Endothelial cell of coronary artery (primary cell): ENCODE measurements around the gene SYTL2. TPM values are rescaled to one million over a fixed set of nuclear protein-coding genes. Genes with fewer than 3 reads are reported as not detected.

Experiments
- total RNA-seq: library from RNA; depleted of rRNA; stranded (reverse); fragments of >200 nt; gene quantifications from 2 replicates; pipeline ENCODE4 v1.2.3, GENCODE V29; 2014

Gene SYTL2, protein sequence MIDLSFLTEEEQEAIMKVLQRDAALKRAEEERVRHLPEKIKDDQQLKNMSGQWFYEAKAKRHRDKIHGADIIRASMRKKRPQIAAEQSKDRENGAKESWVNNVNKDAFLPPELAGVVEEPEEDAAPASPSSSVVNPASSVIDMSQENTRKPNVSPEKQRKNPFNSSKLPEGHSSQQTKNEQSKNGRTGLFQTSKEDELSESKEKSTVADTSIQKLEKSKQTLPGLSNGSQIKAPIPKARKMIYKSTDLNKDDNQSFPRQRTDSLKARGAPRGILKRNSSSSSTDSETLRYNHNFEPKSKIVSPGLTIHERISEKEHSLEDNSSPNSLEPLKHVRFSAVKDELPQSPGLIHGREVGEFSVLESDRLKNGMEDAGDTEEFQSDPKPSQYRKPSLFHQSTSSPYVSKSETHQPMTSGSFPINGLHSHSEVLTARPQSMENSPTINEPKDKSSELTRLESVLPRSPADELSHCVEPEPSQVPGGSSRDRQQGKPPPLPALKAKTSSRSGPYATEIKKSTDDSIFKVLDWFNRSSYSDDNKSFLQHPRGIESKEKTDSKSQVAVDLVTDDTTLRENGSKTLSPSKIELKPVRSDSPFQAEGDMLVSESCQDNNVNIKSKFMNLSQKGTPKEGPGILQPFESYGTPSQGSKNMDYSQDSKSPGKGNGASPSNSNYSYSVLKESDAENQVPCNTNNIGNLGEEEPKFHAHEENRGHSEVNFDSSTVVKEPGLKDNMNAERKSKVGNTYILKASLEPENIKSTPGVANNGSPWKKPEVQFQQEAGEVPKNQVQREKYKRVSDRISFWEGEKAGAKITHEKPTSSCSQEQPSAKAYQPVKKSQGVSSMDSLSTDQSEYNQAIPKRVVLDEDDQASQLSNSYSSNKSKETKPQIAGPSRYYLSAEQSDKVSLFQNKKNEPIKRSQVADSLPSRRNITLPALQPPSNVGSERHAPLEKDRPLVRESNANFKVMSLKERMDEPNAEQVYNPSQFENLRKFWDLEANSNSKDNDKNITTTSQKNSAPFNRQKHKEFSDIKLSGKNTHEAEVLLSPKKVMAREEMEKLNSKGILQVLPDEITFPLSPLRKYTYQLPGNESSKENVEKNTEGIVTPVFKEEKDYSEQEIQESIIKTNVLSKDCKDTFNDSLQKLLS (N-terminal part only)
- 0.63 and 1.5 TPM in 2 replicates for total RNA-seq

DNA sequence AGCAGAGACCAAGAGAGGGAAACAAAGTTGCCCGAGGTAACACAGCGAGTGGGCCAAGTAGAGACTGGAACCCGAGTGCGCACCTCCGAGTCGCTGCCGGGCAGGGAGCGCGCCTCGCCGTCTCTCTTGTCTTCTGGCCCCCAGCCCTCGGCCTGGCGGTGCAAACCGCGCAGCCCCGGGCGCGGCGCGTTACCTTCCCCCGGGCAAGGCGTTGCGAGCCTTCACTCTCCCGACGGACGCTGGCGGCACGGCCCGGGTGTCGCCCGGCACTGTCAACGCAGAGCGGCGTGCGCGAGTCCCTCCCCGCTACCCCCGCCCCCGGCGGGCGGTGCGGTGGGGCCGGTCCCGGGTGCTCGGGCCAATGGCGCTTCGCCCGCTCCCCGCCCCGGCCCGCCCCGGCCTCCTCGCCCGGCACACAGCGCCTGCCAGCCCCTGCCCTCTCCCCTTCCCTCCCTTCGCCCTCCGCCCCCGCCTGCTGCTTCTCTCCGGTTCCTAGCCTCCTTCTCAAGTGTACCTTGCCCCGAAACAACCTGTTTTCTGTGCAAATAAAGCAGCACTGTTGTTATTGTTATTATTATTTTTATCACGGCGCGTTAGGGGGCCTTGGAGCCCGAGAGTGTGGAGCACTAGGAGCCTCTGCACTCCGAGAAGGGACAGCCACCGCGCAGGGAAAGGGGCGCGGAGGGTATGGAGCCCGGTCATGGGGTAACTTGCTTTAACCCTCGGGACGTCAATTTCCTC lies at the start of gene SYTL2:
SYTL2 (minus strand) TSS at position 271 of the 741 bp plus-strand sequence. CDS start 53,416 bp downstream, outside the sequence.

DNA sequence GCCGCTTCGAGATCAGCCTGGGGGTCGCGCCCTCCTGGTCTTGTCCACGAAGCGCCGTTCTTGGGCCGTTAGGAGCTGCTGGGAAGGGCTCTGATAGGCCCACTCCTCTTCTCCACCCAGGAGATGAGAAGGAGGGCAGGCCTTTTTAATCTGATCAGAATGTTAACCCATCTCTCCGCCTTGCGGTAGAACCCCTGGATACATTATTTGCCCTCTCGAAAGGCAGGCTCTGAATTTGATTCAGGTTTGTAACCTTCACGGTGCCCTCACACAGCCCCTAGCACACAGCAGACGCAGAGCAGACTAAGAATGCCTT lies 44.4 kb upstream of the SYTL2 start, which contains the start of gene CCDC83:
CCDC83 (plus strand) TSS at position 43 of the 316 bp plus-strand sequence. CDS start 9,741 bp downstream, outside the sequence.

GRCh38 chr11:85685820-85686459 lies 125.0 kb downstream of the SYTL2 start, which contains the start of gene CCDC89:
TSS of gene CCDC89 (minus strand) at chr11:85686195. CDS start at chr11:85686130, 65 bp downstream.

GRCh38 chr11:85664615-85665481 lies 146.1 kb downstream of the SYTL2 start, which contains the start of gene CREBZF:
TSS of gene CREBZF (minus strand) at chr11:85665129. CDS start at chr11:85664875, 254 bp downstream.

GRCh38 chr11:85647604-85648299 lies 163.2 kb downstream of the SYTL2 start, which contains the start of gene TMEM126A:
TSS of gene TMEM126A (plus strand) at chr11:85647967. CDS start at chr11:85650256, 2,289 bp downstream.

Other genes with a start within 250 kb of the SYTL2 start
- gene DLG2, start 183.8 kb downstream of the SYTL2 start, total RNA-seq: 0.38 and 0.54 TPM in 2 replicates
- 51.2 and 54.3 TPM in 2 replicates for gene TMEM126B, start 182.5 kb downstream of the SYTL2 start, total RNA-seq
- 37.5 and 48.5 TPM in 2 replicates for gene TMEM126A, start 163.2 kb downstream of the SYTL2 start, total RNA-seq
- 23.8 and 37.8 TPM in 2 replicates for gene CREBZF, start 146.0 kb downstream of the SYTL2 start, total RNA-seq
- gene CCDC89, start 124.9 kb downstream of the SYTL2 start, total RNA-seq: 0.56 TPM in 1 of 2 replicates, not detected in the other
- gene CCDC83, start 44.2 kb upstream of the SYTL2 start, total RNA-seq: not detected in 2 replicates